GM12878 (cell line): ENCODE measurements around the gene OSER1.

Source experiments
- CEBPB ChIP-seq, 2 experiments: fragments of 150-350 bp in 1 of 2; IDR thresholded peaks; 2 replicates each; pipeline ENCODE4 v1.6.1; 2012 to 2014; ENCODE audit warnings: low read depth in 2 of 2, low read length in 2 of 2, borderline replicate concordance in 1 of 2, inconsistent platforms in 1 of 2
- EGR1 ChIP-seq, 2 experiments: IDR thresholded peaks; 1 replicate in 1 of 2; 2 replicates in 1 of 2; pipeline ENCODE4 v1.6.1; 2011 to 2012; ENCODE audit warnings: low read depth in 2 of 2, low read length in 2 of 2, borderline replicate concordance in 1 of 2, mild to moderate bottlenecking in 1 of 2, moderate library complexity in 1 of 2
- EP300 ChIP-seq, 2 experiments: fragments of 150-350 bp in 1 of 2; IDR thresholded peaks; 2 replicates each; pipeline ENCODE4 v1.6.1; 2011 to 2012; ENCODE audit warnings: low read depth in 2 of 2, low read length in 2 of 2, borderline replicate concordance in 1 of 2, improper control_type of control experiment in 1 of 2, inconsistent platforms in 1 of 2; ENCODE audit not compliant: control insufficient read depth in 1 of 2
- EZH2 ChIP-seq: IDR thresholded peaks from 2 replicates; pipeline ENCODE4 v1.6.1; 2012; ENCODE audit warnings: low read depth, mild to moderate bottlenecking, control low read depth, inconsistent platforms, low read length, borderline replicate concordance; ENCODE audit not compliant: control insufficient read depth
- KAT2A ChIP-seq: conservative IDR thresholded peaks from 2 replicates; pipeline ENCODE4 v1.6.1; 2011; ENCODE audit warnings: low read depth, low read length; ENCODE audit not compliant: control insufficient read depth
- POLR2A ChIP-seq: IDR thresholded peaks from 2 replicates; pipeline ENCODE4 v1.6.1; 2011; ENCODE audit warnings: low read depth, mild to moderate bottlenecking, low read length
- POLR2AphosphoS5 ChIP-seq: IDR thresholded peaks from 2 replicates; pipeline ENCODE4 v1.6.1; 2011; ENCODE audit warnings: mild to moderate bottlenecking, low read length, inconsistent platforms
- RCOR1 ChIP-seq: conservative IDR thresholded peaks from 2 replicates; pipeline ENCODE4 v1.6.1; 2012; ENCODE audit warnings: low read depth, low read length, improper control_type of control experiment
- TAF1 ChIP-seq: IDR thresholded peaks from 2 replicates; pipeline ENCODE4 v1.6.1; 2011; ENCODE audit warnings: mild to moderate bottlenecking, low read depth, low read length, borderline replicate concordance
- TF ChIP-seq, protein P1 (sequence below), 3 experiments: IDR thresholded peaks in 2 of 3; conservative IDR thresholded peaks in 1 of 3; 2 replicates each; pipeline ENCODE4 v1.5.1; 2011; ENCODE audit warnings: low read depth in 3 of 3, low read length in 3 of 3, mild to moderate bottlenecking in 3 of 3, control low read depth in 2 of 3, moderate library complexity in 2 of 3, inconsistent platforms in 1 of 3, mixed read lengths in 1 of 3; ENCODE audit not compliant: control insufficient read depth in 2 of 3, insufficient read depth in 1 of 3; ENCODE audit errors: extremely low read depth in 1 of 3
- TF ChIP-seq, protein P2 (sequence below): fragments of 450-650 bp; formaldehyde crosslinking; IDR thresholded peaks from 2 replicates; pipeline ENCODE4 v1.5.0; 2022; ENCODE audit warnings: mild to moderate bottlenecking, missing genetic modification characterization

DNA sequence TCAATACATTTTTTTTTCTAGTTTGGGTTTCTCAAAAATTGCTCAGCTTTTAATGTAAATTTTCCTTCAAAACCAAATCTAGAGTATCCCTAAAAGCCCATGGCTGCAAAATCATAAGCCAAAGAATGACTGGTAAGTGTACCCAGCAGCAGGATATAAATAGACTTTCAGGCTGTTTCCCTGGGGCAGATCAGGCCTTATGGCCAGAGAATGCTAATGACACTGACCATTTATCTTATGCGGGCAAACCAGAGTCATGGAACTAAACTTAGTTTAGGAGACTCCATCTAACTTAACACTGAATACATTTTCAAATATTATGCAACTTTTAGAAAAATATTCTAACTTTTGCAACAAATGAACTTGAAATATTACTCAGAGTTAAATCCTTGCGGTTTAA, 7.4 kb downstream of the OSER1 start:
- TF ChIP-seq POLR2A: no peak
- TF ChIP-seq, protein P1, sequence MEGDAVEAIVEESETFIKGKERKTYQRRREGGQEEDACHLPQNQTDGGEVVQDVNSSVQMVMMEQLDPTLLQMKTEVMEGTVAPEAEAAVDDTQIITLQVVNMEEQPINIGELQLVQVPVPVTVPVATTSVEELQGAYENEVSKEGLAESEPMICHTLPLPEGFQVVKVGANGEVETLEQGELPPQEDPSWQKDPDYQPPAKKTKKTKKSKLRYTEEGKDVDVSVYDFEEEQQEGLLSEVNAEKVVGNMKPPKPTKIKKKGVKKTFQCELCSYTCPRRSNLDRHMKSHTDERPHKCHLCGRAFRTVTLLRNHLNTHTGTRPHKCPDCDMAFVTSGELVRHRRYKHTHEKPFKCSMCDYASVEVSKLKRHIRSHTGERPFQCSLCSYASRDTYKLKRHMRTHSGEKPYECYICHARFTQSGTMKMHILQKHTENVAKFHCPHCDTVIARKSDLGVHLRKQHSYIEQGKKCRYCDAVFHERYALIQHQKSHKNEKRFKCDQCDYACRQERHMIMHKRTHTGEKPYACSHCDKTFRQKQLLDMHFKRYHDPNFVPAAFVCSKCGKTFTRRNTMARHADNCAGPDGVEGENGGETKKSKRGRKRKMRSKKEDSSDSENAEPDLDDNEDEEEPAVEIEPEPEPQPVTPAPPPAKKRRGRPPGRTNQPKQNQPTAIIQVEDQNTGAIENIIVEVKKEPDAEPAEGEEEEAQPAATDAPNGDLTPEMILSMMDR (IDR thresholded peaks at IDR 0.05 in 2 of 3, conservative IDR thresholded peaks at IDR 0.05 in 1 of 3; ENCODE audit: control insufficient read depth in 2 of 3, extremely low read depth in 1 of 3, insufficient read depth in 1 of 3, low read depth in 3 of 3, low read length in 3 of 3): no peak
- no peak for TF ChIP-seq CEBPB (IDR thresholded peaks at IDR 0.05; ENCODE audit: borderline replicate concordance in 1 of 2, low read depth in 2 of 2, low read length in 2 of 2)
- TF ChIP-seq TAF1: no peak
- no peak for TF ChIP-seq EGR1 (IDR thresholded peaks at IDR 0.05; ENCODE audit: borderline replicate concordance in 1 of 2, low read depth in 2 of 2, low read length in 2 of 2)
- TF ChIP-seq, protein P2, sequence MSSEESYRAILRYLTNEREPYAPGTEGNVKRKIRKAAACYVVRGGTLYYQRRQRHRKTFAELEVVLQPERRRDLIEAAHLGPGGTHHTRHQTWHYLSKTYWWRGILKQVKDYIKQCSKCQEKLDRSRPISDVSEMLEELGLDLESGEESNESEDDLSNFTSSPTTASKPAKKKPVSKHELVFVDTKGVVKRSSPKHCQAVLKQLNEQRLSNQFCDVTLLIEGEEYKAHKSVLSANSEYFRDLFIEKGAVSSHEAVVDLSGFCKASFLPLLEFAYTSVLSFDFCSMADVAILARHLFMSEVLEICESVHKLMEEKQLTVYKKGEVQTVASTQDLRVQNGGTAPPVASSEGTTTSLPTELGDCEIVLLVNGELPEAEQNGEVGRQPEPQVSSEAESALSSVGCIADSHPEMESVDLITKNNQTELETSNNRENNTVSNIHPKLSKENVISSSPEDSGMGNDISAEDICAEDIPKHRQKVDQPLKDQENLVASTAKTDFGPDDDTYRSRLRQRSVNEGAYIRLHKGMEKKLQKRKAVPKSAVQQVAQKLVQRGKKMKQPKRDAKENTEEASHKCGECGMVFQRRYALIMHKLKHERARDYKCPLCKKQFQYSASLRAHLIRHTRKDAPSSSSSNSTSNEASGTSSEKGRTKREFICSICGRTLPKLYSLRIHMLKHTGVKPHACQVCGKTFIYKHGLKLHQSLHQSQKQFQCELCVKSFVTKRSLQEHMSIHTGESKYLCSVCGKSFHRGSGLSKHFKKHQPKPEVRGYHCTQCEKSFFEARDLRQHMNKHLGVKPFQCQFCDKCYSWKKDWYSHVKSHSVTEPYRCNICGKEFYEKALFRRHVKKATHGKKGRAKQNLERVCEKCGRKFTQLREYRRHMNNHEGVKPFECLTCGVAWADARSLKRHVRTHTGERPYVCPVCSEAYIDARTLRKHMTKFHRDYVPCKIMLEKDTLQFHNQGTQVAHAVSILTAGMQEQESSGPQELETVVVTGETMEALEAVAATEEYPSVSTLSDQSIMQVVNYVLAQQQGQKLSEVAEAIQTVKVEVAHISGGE (CRISPR knock-in tag): no peak
- TF ChIP-seq KAT2A: no peak
- no peak for TF ChIP-seq EP300 (IDR thresholded peaks at IDR 0.05; ENCODE audit: borderline replicate concordance in 1 of 2, control insufficient read depth in 1 of 2, low read depth in 2 of 2, low read length in 2 of 2)
- TF ChIP-seq RCOR1: no peak
- no peak for TF ChIP-seq POLR2AphosphoS5
- TF ChIP-seq EZH2: no peak
